Smooth muscle cell (in vitro differentiated cells): ENCODE data around the gene TEX48. TPM values are rescaled to one million over a fixed set of nuclear protein-coding genes. Genes with fewer than 3 reads are reported as not detected.

Source experiments
- DNase-seq: peaks from one replicate; lab custom pipeline; 2025; ENCODE audit not compliant: unreplicated experiment; lab: John Stamatoyannopoulos, UW
- H2AFZ ChIP-seq: fragments of 200-600 bp; sonication (generic); 2 replicates; pipeline ENCODE4 v1.6.0; 2016; ENCODE audit warnings: antibody characterized with exemption, low read depth, mild to moderate bottlenecking
- H3F3A ChIP-seq: fragments of 200-600 bp; sonication (generic); 2 replicates; pipeline ENCODE4 v1.6.0; 2017; ENCODE audit warnings: antibody characterized with exemption, low read depth
- H3K27ac ChIP-seq: fragments of 200-600 bp; sonication (generic); 2 replicates; pipeline ENCODE4 v1.5.1; 2016; ENCODE audit warnings: low read depth, mild to moderate bottlenecking
- H3K27me3 ChIP-seq: fragments of 200-600 bp; sonication (generic); 2 replicates; pipeline ENCODE4 v1.6.1; 2016; ENCODE audit warnings: low read depth, mild to moderate bottlenecking
- H3K36me3 ChIP-seq: fragments of 200-600 bp; sonication (generic); 2 replicates; pipeline ENCODE4 v1.5.1; 2016; ENCODE audit warnings: low read depth
- H3K4me1 ChIP-seq: fragments of 200-600 bp; sonication (generic); 2 replicates; pipeline ENCODE4 v1.5.1; 2016; ENCODE audit warnings: low read depth
- H3K4me2 ChIP-seq: fragments of 200-600 bp; sonication (generic); 2 replicates; pipeline ENCODE4 v1.6.0; 2016; ENCODE audit warnings: mild to moderate bottlenecking
- H3K4me3 ChIP-seq: fragments of 200-600 bp; sonication (generic); 2 replicates; pipeline ENCODE4 v1.5.1; 2016; ENCODE audit warnings: mild to moderate bottlenecking
- H3K79me2 ChIP-seq: fragments of 200-600 bp; sonication (generic); 2 replicates; pipeline ENCODE4 v1.6.0; 2016; ENCODE audit warnings: low read depth, mild to moderate bottlenecking
- H3K9ac ChIP-seq: fragments of 200-600 bp; sonication (generic); 2 replicates; pipeline ENCODE4 v1.6.0; 2016; ENCODE audit warnings: low read depth
- H3K9me3 ChIP-seq: fragments of 200-600 bp; sonication (generic); replicated peaks from 2 replicates; pipeline ENCODE4 v1.5.1; 2016; ENCODE audit warnings: low read depth
- H4K20me1 ChIP-seq: fragments of 200-600 bp; sonication (generic); 2 replicates; pipeline ENCODE4 v1.6.0; 2016; ENCODE audit warnings: low read depth
- WGBS: methylation state at CpG from one replicate; pipeline ENCODE4 v1.1.7; 2016; ENCODE audit warnings: low lambda C conversion rate; 5-methylcytosine and 5-hydroxymethylcytosine counted together
- polyA plus RNA-seq: library from polyadenylated mRNA; unstranded; fragments of >200 nt; fragmentation: Nextera tagmentation; extraction: Ambion mirVana; gene quantifications from 2 replicates; pipeline ENCODE4 v1.2.1, GENCODE V29; 2016
- total RNA-seq: library from RNA; depleted of rRNA; stranded (reverse); fragments of >200 nt; gene quantifications from 2 replicates; pipeline ENCODE4 v1.2.3, GENCODE V29; 2014
- TF ChIP-seq, protein P1 (sequence below): fragments of 200-600 bp; sonication (generic); IDR thresholded peaks from 2 replicates; pipeline ENCODE4 v1.5.1; 2017; ENCODE audit warnings: borderline replicate concordance, mild to moderate bottlenecking, antibody characterized with exemption; ENCODE audit not compliant: insufficient read depth, poor library complexity, severe bottlenecking

Gene TEX48
- total and polyA plus RNA-seq, 2 experiments from 2014 or later = not detected

- no peaks in the 10 kb centered on the region for H3K4me1 ChIP-seq
- peak; percentile 8 for DNase-seq
These were observed 19.7 kb downstream of the TEX48 start for GRCh38 chr9:114662081-114662989.

GRCh38 chr9:114657705-114658104, 24.3 kb downstream of the TEX48 start, which contains the start of gene TEX53:
TSS of gene TEX53 (minus strand) at chr9:114657805. CDS start at chr9:114657774, 31 bp downstream.
- Histone ChIP-seq H3K4me2 (no peak within 1 kb of the TSS), H3K36me3 (no peaks in the 10 kb centered on the region), H3K4me3 (no peak within 1 kb of the TSS), H3K27me3 (peaks cover 6% of the 10 kb centered on the region), H3K9me3 (no peaks in the 10 kb centered on the region), H4K20me1 (no peaks in the 10 kb centered on the region), H3K9ac (no peak within 1 kb of the TSS), H3K4me1 (no peaks in the 10 kb centered on the region), H3F3A (no peaks in the 10 kb centered on the region), H3K27ac (no peak within 1 kb of the TSS), H3K79me2 (no peaks in the 10 kb centered on the region), H2AFZ (no peak within 1 kb of the TSS)
- WGBS = 100% methylated on average over 6 of the region's 6 CpGs
- no peak for DNase-seq
- TF ChIP-seq, protein P1, sequence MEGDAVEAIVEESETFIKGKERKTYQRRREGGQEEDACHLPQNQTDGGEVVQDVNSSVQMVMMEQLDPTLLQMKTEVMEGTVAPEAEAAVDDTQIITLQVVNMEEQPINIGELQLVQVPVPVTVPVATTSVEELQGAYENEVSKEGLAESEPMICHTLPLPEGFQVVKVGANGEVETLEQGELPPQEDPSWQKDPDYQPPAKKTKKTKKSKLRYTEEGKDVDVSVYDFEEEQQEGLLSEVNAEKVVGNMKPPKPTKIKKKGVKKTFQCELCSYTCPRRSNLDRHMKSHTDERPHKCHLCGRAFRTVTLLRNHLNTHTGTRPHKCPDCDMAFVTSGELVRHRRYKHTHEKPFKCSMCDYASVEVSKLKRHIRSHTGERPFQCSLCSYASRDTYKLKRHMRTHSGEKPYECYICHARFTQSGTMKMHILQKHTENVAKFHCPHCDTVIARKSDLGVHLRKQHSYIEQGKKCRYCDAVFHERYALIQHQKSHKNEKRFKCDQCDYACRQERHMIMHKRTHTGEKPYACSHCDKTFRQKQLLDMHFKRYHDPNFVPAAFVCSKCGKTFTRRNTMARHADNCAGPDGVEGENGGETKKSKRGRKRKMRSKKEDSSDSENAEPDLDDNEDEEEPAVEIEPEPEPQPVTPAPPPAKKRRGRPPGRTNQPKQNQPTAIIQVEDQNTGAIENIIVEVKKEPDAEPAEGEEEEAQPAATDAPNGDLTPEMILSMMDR = no peak

More at GRCh38 chr9:114662081-114662989, 19.7 kb downstream of the TEX48 start:
- no peak overlapping the region for H3K4me3 ChIP-seq
- no peaks in the 10 kb centered on the region for H3K79me2 ChIP-seq
- H3K9me3 ChIP-seq = no peaks in the 10 kb centered on the region
- no peak overlapping the region for H2AFZ ChIP-seq
- 45% methylated on average over 10 of the region's 10 CpGs for WGBS
- H3K4me2 ChIP-seq = no peak overlapping the region
- no peaks in the 10 kb centered on the region for H3K36me3 ChIP-seq
- H3F3A ChIP-seq = no peaks in the 10 kb centered on the region
- TF ChIP-seq, protein P1 = peak; percentile 85
- H3K9ac ChIP-seq = no peak overlapping the region
- no peaks in the 10 kb centered on the region for H4K20me1 ChIP-seq
- peaks cover 6% of the 10 kb centered on the region for H3K27me3 ChIP-seq
- H3K27ac ChIP-seq = no peak overlapping the region

- H2AFZ ChIP-seq = no peak overlapping the region
- no peak for DNase-seq
- WGBS = 90% methylated on average over 12 of the region's 12 CpGs
These were observed 25.7 kb downstream of the TEX48 start for GRCh38 chr9:114656301-114656700.

More at GRCh38 chr9:114656301-114656700, 25.7 kb downstream of the TEX48 start:
- H3K27me3 ChIP-seq = peaks cover under 1% of the 10 kb centered on the region
- H3K9me3 ChIP-seq = no peaks in the 10 kb centered on the region
- no peaks in the 10 kb centered on the region for H3K79me2 ChIP-seq
- no peaks in the 10 kb centered on the region for H4K20me1 ChIP-seq
- no peak overlapping the region for H3K9ac ChIP-seq
- no peaks in the 10 kb centered on the region for H3F3A ChIP-seq
- H3K27ac ChIP-seq = no peak overlapping the region
- H3K4me1 ChIP-seq = no peaks in the 10 kb centered on the region
- no peak overlapping the region for H3K4me3 ChIP-seq
- no peak overlapping the region for H3K4me2 ChIP-seq
- TF ChIP-seq, protein P1 = no peak
- H3K36me3 ChIP-seq = no peaks in the 10 kb centered on the region
